Aorta (tissue), 5 donors: ENCODE data around the gene TSPAN18. TPM values are rescaled to one million over a fixed set of nuclear protein-coding genes. Genes with fewer than 3 reads are reported as not detected.

Source experiments
- ATAC-seq: fragments of 200-7000 bp; cut with Tn5 transposase; one replicate; pipeline ENCODE4 v1.9.1; 2022; ENCODE audit warnings: moderate library complexity; ENCODE audit not compliant: low FRiP score
- DNase-seq, 2 donors: peaks; one replicate each; pipeline ENCODE4 v3.0.0-alpha.2; 2020
- H3K27ac ChIP-seq, 2 donors: one replicate each; pipeline ENCODE4 v1.5.1; 2013; ENCODE audit warnings: low read length in 2 of 2, mild to moderate bottlenecking in 2 of 2, moderate library complexity in 2 of 2, control low read depth in 1 of 2, inconsistent platforms in 1 of 2, low read depth in 1 of 2
- H3K27me3 ChIP-seq, 2 donors: one replicate each; pipeline ENCODE4 v1.6.1; 2013; ENCODE audit warnings: control low read depth in 1 of 2, low read length in 1 of 2, mild to moderate bottlenecking in 1 of 2, moderate library complexity in 1 of 2; ENCODE audit not compliant: insufficient read depth in 2 of 2, control insufficient read depth in 1 of 2
- H3K36me3 ChIP-seq, 2 donors: one replicate each; pipeline ENCODE4 v1.6.1; 2013; ENCODE audit warnings: control low read depth in 1 of 2, low read length in 1 of 2, mild to moderate bottlenecking in 1 of 2; ENCODE audit not compliant: insufficient read depth in 2 of 2, control insufficient read depth in 1 of 2
- H3K4me1 ChIP-seq, 2 donors: one replicate each; pipeline ENCODE4 v1.6.1; 2013; ENCODE audit warnings: low read length in 2 of 2, control low read depth in 1 of 2, mild to moderate bottlenecking in 1 of 2, moderate library complexity in 1 of 2; ENCODE audit not compliant: insufficient read depth in 2 of 2, control insufficient read depth in 1 of 2
- H3K4me3 ChIP-seq, 2 donors: one replicate each; pipeline ENCODE4 v1.5.1; 2013; ENCODE audit warnings: low read length in 2 of 2, control low read depth in 1 of 2, mild to moderate bottlenecking in 1 of 2
- H3K9me3 ChIP-seq: one replicate; pipeline ENCODE4 v1.6.1; 2013; ENCODE audit warnings: mild to moderate bottlenecking, low read length; ENCODE audit not compliant: control insufficient read depth
- WGBS, 2 donors: extraction: QIAGEN DNeasy Blood & Tissue Kit; methylation state at CpG; one replicate each; pipeline ENCODE4 v1.1.7; 2013; 5-methylcytosine and 5-hydroxymethylcytosine counted together
- intact Hi-C, 2 donors: fragments of 100-400 bp; cut with DNase I; formaldehyde crosslinking; loops; one replicate each; pipeline versions ENCODE4 v1.14.2 to v1.15.0; 2022
- polyA plus RNA-seq, 2 donors: library from polyadenylated mRNA; stranded (reverse); fragments of 200-250 nt; gene quantifications; one replicate each; pipeline ENCODE4 v1.2.3, GENCODE V29; 2013
- total RNA-seq, 2 donors: library from RNA; stranded (reverse); fragmentation: NEBNext Ultra II Directional; extraction: Animal tissue kit (Norgen Biotek cat#: 25700); gene quantifications; one replicate each; pipeline ENCODE4 v1.2.1, GENCODE V29; 2021
- donor health status: healthy with polysubstance abuse.
- donor health status: Bipolar disorder and iron deficiency.
- donor health status: DM: no; HTN: no; CAD: no.
- donor health status: DM: no; HTN: no; CAD: no.
- donor health status: DM: yes; HTN: yes; CAD: no.

Gene TSPAN18
- total and polyA plus RNA-seq, 4 donors, result 1.0 to 44.9 (median 18.0) TPM

GRCh38 chr11:44835296-44835695 lies 108.5 kb downstream of the TSPAN18 start:
- 97 to 99% methylated on average over 4 of the region's 4 CpGs for WGBS, 2 donors
- Histone ChIP-seq H3K9me3 (no peaks in the 10 kb centered on the region), H3K27me3 (no peaks in the 10 kb centered on the region), H3K27ac (no peak overlapping the region), H3K4me3 (no peak overlapping the region), H3K4me1 (no peaks in the 10 kb centered on the region), H3K36me3 (no peaks in the 10 kb centered on the region)
- intact Hi-C loops, result no loop called here
- DNase-seq (no peak), ATAC-seq (no peak)

GRCh38 chr11:44835938-44836337 lies 109.2 kb downstream of the TSPAN18 start:
- H3K9me3 ChIP-seq, result no peaks in the 10 kb centered on the region
- H3K36me3 ChIP-seq, result no peaks in the 10 kb centered on the region
- 94 to 96% methylated on average over 4 of the region's 4 CpGs for WGBS, 2 donors
- no peak overlapping the region for H3K4me3 ChIP-seq
- H3K27me3 ChIP-seq, result no peaks in the 10 kb centered on the region
- no peaks in the 10 kb centered on the region for H3K4me1 ChIP-seq
- ATAC-seq, result no peak
- no peak overlapping the region for H3K27ac ChIP-seq
- DNase-seq, result no peak
- intact Hi-C loops, result no loop called here

- H3K9me3 ChIP-seq, result no peaks in the 10 kb centered on the region
- no peak overlapping the region for H3K27ac ChIP-seq
- 72 to 79% methylated on average over 1 of the region's 1 CpG for WGBS, 2 donors
- no peaks in the 10 kb centered on the region for H3K27me3 ChIP-seq
- H3K4me3 ChIP-seq, result no peak overlapping the region
- ATAC-seq, result no peak
- H3K36me3 ChIP-seq, result no peaks in the 10 kb centered on the region
- DNase-seq, result no peak
- intact Hi-C loops, result no loop called here
- peaks cover 0 to 2% of the 10 kb centered on the region in 2 donors for H3K4me1 ChIP-seq
These were observed 110.9 kb downstream of the TSPAN18 start for GRCh38 chr11:44837661-44838060.

GRCh38 chr11:44839458-44840084 lies 112.8 kb downstream of the TSPAN18 start:
- H3K27me3 ChIP-seq, result no peaks in the 10 kb centered on the region
- peaks cover 0 to 2% of the 10 kb centered on the region in 2 donors for H3K4me1 ChIP-seq
- no peak overlapping the region for H3K27ac ChIP-seq
- no peak for ATAC-seq
- WGBS, 2 donors, result 82 to 96% methylated on average over 6 of the region's 6 CpGs
- DNase-seq, result no peak
- no peaks in the 10 kb centered on the region for H3K9me3 ChIP-seq
- H3K36me3 ChIP-seq, result no peaks in the 10 kb centered on the region
- H3K4me3 ChIP-seq, result no peak overlapping the region
- intact Hi-C loops, result no loop called here

- intact Hi-C loops, result no loop called here
- no peaks in the 10 kb centered on the region for H3K36me3 ChIP-seq
- no peaks in the 10 kb centered on the region for H3K9me3 ChIP-seq
- WGBS, 2 donors, result 95 to 99% methylated on average over 3 of the region's 3 CpGs
- DNase-seq (no peak), ATAC-seq (no peak)
- H3K27me3 ChIP-seq, result no peaks in the 10 kb centered on the region
- peaks cover 0 to 2% of the 10 kb centered on the region in 2 donors for H3K4me1 ChIP-seq
- H3K27ac ChIP-seq, result no peak overlapping the region
- H3K4me3 ChIP-seq, result no peak overlapping the region
These were observed 113.3 kb downstream of the TSPAN18 start for GRCh38 chr11:44840085-44840478.

- 87 to 89% methylated on average over 9 of the region's 9 CpGs for WGBS, 2 donors
- no peaks in the 10 kb centered on the region for H3K9me3 ChIP-seq
- DNase-seq (no peak), ATAC-seq (no peak)
- H3K36me3 ChIP-seq, result no peaks in the 10 kb centered on the region
- no peak overlapping the region for H3K27ac ChIP-seq
- peaks cover 0 to 2% of the 10 kb centered on the region in 2 donors for H3K4me1 ChIP-seq
- no peaks in the 10 kb centered on the region for H3K27me3 ChIP-seq
- no peak overlapping the region for H3K4me3 ChIP-seq
- intact Hi-C loops, result no loop called here
These were observed 113.9 kb downstream of the TSPAN18 start for GRCh38 chr11:44840521-44841251.

- Histone ChIP-seq H3K4me3 (no peak overlapping the region), H3K27ac (no peak overlapping the region), H3K27me3 (no peaks in the 10 kb centered on the region), H3K36me3 (no peaks in the 10 kb centered on the region), H3K9me3 (peaks cover 1% of the 10 kb centered on the region), H3K4me1 (peaks cover 0 to 2% of the 10 kb centered on the region in 2 donors)
- intact Hi-C loops, result no loop called here
- ATAC-seq, result no peak
- WGBS, 2 donors, result 31 to 41% methylated on average over 5 of the region's 5 CpGs
- no peak for DNase-seq
These were observed 115.5 kb downstream of the TSPAN18 start for GRCh38 chr11:44842220-44842619.

GRCh38 chr11:44846852-44847251 lies 120.1 kb downstream of the TSPAN18 start:
- H3K27ac ChIP-seq, result no peak overlapping the region
- intact Hi-C loops, result no loop called here
- ATAC-seq, result no peak
- peaks cover 0 to 2% of the 10 kb centered on the region in 2 donors for H3K4me1 ChIP-seq
- no peaks in the 10 kb centered on the region for H3K36me3 ChIP-seq
- H3K9me3 ChIP-seq, result peaks cover 1% of the 10 kb centered on the region
- WGBS, 2 donors, result 87 to 96% methylated on average over 7 of the region's 7 CpGs
- no peak overlapping the region for H3K4me3 ChIP-seq
- no peak for DNase-seq
- no peaks in the 10 kb centered on the region for H3K27me3 ChIP-seq

- H3K4me3 ChIP-seq, result no peak overlapping the region
- no peaks in the 10 kb centered on the region for H3K27me3 ChIP-seq
- DNase-seq, result no peak
- H3K9me3 ChIP-seq, result peaks cover 1% of the 10 kb centered on the region
- no peaks in the 10 kb centered on the region for H3K4me1 ChIP-seq
- no peak overlapping the region for H3K27ac ChIP-seq
- intact Hi-C loops, result no loop called here
- no peak for ATAC-seq
- no peaks in the 10 kb centered on the region for H3K36me3 ChIP-seq
These were observed 120.6 kb downstream of the TSPAN18 start for GRCh38 chr11:44847316-44847715.
